Activated CD4-positive, alpha-beta T cell treated with anti-CD3 and anti-CD28 coated beads, Interleukin-2, amount 50 U/mL, for 1 hour (primary cell): ENCODE results near the gene BTF3.
A peak's percentile ranks its signal among the peaks of the same experiment; 100 is the strongest.
"Not testable (repeated sequence)": the region's sequence is repeated elsewhere in the genome, so short reads cannot be mapped to it uniquely, and the experiment has no call there.

Source experiments
- DNase-seq: peaks from one replicate; pipeline ENCODE4 v3.0.0-alpha.2; 2020

Gene BTF3

DNA sequence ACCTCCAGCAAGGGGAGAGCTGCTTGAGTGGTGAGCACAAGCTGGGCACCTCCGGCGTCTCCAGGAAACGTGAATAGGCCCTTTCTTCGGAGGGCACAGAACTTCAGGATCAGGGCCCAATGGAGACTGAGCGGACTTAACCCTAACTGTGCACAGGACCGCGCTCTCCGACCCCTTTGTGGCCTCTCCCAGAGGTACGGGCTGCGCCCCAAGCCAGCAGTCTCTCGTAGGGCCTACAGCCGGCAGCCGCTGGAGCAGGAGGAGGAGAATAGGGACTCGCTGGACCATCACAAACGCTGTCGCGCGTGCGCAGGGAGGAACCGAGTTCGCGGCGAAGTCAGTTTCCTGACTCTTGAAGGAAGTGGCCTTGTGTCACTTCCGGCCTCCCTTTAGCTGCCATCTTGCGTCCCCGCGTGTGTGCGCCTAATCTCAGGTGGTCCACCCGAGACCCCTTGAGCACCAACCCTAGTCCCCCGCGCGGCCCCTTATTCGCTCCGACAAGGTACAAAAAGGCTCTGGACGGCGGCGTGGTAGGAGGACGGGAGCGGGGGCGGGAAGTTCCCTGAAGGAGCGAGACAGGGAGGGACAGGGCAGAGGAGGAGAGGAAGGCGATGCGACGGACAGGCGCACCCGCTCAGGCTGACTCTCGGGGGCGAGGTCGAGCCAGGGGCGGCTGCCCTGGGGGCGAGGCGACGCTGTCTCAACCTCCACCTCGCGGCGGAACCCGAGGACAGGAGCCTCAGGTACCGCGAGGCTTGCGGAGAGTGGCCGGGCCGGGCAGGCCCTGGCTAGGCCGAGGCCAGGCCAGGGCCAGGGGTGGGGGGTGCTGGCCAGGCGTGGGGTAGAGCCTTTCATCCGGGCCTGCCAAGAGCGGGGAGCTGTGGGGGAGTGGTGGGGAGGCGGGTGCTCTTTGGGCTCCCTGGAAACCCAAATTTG lies at the start of gene BTF3:
TSS of gene BTF3 (plus strand) at position 386 of the 936 bp plus-strand sequence. CDS start at position 612, 226 bp downstream.
- peak; percentile 91 for DNase-seq

DNA sequence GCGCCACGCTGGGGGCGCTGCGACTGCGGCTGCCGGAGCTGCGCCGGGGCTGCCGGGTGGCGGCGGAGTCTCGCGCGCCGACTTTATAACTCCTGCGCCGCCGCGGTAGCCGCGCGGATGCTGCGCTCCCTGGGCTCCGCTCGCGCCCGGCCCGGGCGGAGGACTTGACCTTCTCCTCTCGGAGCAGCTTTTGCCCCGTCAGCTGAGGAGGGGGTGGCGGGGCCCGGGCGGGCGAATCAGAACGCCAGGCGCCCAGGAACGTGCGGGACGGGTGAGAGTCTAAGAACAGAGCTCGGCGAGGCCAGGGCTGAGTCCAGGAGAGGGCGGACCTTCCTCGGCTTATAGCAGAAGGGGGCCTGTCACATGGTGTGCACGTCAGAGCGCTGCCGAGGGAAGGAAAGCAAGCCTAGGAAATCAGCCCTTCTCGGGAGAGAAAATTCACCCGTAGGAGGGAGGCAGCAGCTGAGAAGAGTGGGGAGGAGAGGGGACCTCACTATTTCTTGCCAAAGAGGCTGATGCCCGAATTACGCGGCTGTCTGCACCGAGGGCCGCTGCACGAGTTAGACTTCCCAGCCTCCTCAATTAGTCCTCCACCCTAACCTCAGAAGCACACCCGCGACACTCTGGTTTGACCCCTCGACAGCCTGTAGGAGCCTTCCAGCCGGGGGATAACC lies 49.6 kb upstream of the BTF3 start, which contains the start of gene FOXD1:
TSS of gene FOXD1 (minus strand) at position 315 of the 674 bp plus-strand sequence. CDS start 415 bp downstream, outside the sequence.
- DNase-seq: no peak

DNA sequence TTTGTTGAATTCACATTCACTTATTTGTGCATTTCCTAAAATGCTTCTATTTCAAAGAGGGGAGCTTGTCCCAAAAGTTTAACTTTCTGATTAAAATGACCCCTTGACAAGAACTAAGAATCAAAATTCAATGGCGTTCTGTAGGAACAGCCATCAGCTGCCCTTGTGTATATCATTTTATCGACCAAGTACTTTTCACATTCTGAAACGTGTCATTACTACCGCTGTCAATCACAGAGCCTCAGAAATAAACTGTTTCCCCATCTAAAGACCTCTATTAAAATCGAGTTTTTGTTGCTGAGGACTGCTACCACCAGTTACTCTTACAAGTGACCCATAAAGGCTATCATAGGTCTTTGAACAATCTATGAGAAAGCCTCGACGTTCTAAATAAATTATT lies 48.1 kb upstream of the BTF3 start:
- no peak for DNase-seq

DNA sequence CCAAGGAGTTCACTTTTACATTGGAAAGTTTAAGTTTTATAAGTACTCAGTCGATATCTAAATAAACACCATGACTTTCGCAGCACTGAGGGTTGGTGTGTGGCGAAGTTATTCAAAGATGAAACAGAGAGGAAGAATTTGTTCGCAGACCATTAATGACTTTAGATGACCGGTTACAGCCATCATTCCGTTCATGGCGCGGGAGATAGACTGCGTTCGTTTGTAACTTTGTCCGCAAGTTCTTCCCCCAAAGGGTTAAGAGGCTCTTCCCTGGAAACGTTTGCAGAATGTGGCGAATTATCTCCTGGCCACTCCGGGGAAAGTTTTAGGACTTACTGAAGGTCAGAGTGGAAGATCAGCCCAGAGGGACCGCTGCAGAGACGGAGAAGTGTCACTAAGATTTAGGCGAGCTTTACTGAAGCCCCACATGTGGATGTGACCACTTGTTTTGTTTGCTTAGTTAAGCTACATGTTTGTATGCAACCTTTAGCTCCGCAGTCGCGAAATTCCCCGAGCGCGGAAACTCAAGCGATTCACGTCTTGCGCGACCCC lies 47.5 kb upstream of the BTF3 start:
- no peak for DNase-seq

GRCh38 chr5:73451224-73452130 lies 46.8 kb upstream of the BTF3 start:
- DNase-seq: peak; percentile 62

DNA sequence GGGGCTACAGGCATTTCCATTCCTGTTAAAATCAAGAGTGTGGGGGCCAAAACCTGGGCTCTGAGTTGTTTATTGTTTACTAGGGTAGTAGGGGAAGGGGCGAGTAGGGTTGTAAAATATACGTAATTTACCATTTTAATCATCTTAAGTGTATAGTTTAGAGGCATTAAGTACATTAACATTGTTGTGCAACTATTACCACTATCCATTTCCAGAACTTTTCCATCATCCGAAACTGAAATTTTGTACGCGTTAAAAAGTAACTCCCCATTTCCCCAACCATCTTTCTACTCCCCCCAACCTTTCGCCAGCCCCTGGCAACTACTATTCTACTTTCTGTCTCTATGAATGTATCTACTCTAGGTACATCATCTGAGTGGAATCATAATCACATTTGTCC lies 46.0 kb upstream of the BTF3 start:
- no peak for DNase-seq

- DNase-seq: no peak
Measured at GRCh38 chr5:73454379-73455036, 43.7 kb upstream of the BTF3 start.

- DNase-seq: not testable (repeated sequence)
Measured at GRCh38 chr5:73456462-73456861, 41.8 kb upstream of the BTF3 start.

DNA sequence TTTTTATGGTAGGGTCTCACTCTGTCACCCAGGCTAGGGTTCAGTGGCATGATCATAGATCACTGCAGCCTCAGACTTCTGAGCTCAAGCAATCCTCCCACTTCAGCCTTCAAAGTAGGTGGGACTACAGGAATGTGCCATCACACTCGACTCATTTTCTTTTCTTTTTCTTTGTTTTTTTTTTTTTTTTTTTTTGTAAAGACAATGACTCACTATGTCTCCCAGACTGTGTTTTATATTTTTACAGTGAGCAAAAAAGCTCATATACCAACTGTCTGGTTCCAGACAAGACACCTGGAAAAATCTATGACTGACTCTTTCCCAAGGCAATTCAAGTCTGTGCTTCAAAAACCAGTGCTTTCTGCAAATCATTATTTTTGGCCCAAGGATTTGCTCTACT lies 38.9 kb upstream of the BTF3 start:
- no peak for DNase-seq

DNA sequence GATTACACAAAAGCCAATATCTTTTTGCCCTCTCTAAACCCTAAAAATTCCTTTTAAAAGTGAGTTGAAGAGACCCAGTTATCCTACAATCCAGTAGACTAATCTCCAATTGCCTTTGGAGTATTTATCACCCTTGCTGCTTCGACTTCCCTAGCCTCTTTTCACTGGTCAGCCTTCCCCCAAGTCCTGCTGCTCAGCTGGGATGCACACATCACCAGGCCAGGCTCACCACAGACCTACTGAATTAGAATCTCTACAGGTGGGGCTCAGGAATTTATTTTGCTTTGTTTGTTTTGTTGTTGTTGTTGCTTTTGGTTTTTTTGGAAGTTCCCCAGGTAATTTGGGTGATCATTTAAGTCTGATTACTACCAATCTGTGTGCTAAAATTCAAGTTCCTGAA lies 38.1 kb upstream of the BTF3 start:
- DNase-seq: no peak

- DNase-seq: no peak
Measured at GRCh38 chr5:73464016-73464745, 34.1 kb upstream of the BTF3 start.

DNA sequence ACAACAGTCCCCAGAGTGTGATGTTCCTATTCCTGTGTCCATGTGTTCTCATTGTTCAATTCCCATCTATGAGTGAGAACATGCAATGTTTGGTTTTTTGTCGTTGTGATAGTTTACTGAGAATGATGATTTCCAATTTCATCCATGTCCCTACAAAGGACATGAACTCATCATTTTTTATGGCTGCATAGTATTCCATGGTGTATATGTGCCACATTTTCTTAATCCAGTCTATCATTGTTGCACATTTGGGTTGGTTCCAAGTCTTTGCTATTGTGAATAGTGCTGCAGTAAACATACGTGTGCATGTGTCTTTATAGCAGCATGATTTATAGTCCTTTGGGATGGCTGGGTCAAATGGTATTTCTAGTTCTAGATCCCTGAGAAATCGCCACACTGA lies 29.6 kb upstream of the BTF3 start:
- DNase-seq: not testable (repeated sequence)

GRCh38 chr5:73469878-73470277 lies 28.4 kb upstream of the BTF3 start:
- no peak for DNase-seq

GRCh38 chr5:73471654-73472053 lies 26.6 kb upstream of the BTF3 start:
- DNase-seq: no peak

GRCh38 chr5:73472116-73472515 lies 26.1 kb upstream of the BTF3 start:
- no peak for DNase-seq

- DNase-seq: no peak
Measured at GRCh38 chr5:73480500-73480899, 17.7 kb upstream of the BTF3 start.

- no peak for DNase-seq
Measured at GRCh38 chr5:73482383-73483136, 15.7 kb upstream of the BTF3 start.

DNA sequence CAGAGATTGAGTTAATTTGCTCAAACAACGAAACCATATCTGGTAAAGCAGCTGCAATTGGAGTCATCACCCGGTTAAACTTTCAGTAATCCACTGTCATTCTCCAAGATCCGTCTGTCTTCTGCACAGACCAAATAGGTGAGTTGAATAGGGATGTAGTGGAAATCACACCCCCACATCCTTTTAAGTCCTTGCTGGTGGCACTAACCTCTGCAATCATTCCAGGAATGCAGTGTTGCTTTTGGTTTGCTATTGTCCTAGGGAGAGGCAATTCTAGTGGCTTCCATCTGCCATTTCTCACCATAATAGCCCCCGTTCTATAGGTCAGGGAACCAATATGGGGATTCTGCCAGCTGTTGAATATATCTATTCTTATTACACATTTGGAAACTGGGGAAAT lies 14.6 kb upstream of the BTF3 start:
- DNase-seq: no peak

DNA sequence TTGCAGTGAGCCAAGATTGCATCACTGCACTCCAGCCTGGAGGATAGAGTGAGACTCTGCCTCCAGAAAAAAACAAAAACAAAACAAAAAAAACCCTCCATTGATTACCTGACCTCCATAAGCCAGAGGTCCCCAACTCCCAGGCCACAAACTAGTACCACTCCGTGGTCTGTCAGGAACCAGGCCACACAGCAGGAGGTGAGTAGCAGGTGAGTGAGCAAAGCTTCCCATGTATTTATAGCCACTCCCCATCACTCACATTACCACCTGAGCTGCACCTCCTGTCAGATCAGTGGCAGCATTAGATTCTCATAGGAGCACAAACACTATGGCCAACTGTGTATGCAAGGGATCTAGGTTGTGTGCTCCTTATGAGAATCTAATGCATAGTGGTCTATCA lies 13.7 kb upstream of the BTF3 start:
- DNase-seq: no peak

DNA sequence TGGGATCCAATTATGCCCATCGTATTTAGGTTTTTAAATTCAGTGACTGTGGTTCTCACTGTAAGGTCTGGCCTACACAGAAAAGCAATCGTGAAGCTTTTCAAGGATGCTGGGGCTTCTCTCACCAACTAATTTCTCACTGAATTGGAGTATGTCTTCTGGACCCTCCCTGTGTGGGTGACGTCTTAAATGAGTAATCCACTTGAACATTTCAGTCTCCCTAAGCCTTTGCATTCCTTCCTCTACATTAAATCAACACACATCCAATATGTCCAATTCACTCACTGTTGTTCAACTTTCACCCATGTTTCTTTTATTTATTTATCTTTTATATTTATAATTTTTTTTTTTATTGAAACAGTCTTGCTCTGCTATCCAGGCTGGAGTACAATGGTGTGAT lies 12.5 kb upstream of the BTF3 start:
- no peak for DNase-seq
